ENCODE measurements around the gene NRXN3.

NRXN3 gene

GRCh38 chr14:78220273-78220672 lies 50.1 kb downstream of the NRXN3 start:
- CTCF ChIA-PET: no interaction called here
- POLR2A ChIA-PET: no interaction called here

DNA sequence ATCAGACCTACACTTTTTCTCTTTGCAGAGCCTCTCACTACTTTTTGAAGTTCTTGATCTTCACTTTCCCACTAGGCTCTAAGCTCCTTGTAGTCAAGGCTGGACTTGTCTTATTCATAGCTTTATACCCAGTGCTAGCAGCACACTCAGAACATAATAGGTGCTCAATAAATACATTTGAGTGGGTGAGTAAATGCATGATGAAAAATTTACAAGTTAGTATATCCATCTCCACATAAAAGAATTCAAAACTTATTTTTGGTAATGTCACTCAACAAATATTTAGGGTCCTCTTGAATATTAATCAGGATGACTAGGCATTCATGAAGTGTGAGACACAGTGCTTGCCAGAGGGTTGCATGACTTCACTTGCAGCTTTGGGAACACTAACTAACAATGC lies 52.6 kb downstream of the NRXN3 start:
- ChIA-PET CTCF (no interaction called here), POLR2A (no interaction called here)
- no peak overlapping the region for H3K4me3 ChIP-seq (ENCODE audit: low read depth, low read length)
- TF ChIP-seq, protein P1, sequence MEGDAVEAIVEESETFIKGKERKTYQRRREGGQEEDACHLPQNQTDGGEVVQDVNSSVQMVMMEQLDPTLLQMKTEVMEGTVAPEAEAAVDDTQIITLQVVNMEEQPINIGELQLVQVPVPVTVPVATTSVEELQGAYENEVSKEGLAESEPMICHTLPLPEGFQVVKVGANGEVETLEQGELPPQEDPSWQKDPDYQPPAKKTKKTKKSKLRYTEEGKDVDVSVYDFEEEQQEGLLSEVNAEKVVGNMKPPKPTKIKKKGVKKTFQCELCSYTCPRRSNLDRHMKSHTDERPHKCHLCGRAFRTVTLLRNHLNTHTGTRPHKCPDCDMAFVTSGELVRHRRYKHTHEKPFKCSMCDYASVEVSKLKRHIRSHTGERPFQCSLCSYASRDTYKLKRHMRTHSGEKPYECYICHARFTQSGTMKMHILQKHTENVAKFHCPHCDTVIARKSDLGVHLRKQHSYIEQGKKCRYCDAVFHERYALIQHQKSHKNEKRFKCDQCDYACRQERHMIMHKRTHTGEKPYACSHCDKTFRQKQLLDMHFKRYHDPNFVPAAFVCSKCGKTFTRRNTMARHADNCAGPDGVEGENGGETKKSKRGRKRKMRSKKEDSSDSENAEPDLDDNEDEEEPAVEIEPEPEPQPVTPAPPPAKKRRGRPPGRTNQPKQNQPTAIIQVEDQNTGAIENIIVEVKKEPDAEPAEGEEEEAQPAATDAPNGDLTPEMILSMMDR (IDR thresholded peaks at IDR 0.05; ENCODE audit: insufficient read depth, low read length, missing control alignments): no peak
- DNase-seq (ENCODE audit: low read depth, low spot score): no peak

More at GRCh38 chr14:78220273-78220672, 50.1 kb downstream of the NRXN3 start:
- H3K4me3 ChIP-seq (ENCODE audit: low read depth, low read length): no peak overlapping the region
- TF ChIP-seq, protein P1 (IDR thresholded peaks at IDR 0.05; ENCODE audit: insufficient read depth, low read length, missing control alignments): no peak
- DNase-seq (ENCODE audit: low read depth, low spot score): no peak

DNA sequence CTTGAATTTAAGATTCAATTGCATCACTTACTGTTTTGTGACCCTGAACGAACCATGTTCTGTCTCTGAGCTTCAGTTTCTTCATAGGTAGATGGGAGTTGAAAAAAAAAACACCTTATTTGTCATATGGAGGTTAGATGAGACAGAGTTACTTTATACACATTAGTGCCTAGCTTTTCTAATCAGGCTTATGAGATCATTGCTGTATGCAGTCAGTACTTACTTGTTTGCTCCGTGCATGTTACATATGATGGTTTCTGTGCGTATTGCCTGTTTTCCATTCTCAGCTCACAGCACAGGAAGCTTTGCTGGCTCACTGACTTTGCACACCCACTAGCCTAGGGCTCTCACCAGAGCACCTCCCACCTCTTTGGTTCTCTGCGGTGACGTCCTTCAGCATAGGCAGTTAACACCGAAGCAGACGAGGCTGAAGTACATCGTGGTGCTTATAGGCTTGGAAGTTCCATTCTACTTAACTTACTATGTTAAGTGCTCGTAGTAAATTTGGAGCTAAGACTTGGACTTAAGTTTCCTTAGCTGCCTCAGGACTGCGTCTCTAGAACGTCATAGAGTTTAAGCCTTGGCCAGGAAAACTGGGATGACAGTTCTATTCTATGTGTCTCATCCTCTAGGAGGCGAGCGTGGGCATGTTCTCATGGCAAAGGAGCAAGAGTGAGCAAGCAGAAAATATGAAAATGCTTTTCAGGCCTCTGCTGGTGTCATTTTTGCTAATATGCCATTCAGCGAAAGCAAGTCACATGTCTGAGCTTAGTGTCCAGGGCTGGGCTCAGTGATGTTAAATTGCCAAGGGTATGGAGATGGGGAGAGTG lies 57.3 kb downstream of the NRXN3 start:
- DNase-seq (ENCODE audit: low read depth, low spot score): no peak
- ChIA-PET CTCF (no interaction called here), POLR2A (no interaction called here)
- TF ChIP-seq, protein P1 (IDR thresholded peaks at IDR 0.05; ENCODE audit: insufficient read depth, low read length, missing control alignments): no peak
- H3K4me3 ChIP-seq (ENCODE audit: low read depth, low read length): no peak overlapping the region

- ChIA-PET POLR2A (no interaction called here), CTCF (no interaction called here)
- TF ChIP-seq, protein P1 (IDR thresholded peaks at IDR 0.05; ENCODE audit: insufficient read depth, low read length, missing control alignments): no peak
- no peak for DNase-seq (ENCODE audit: low read depth, low spot score)
- no peak overlapping the region for H3K4me3 ChIP-seq (ENCODE audit: low read depth, low read length)
These were observed 58.6 kb downstream of the NRXN3 start for GRCh38 chr14:78228702-78229327.

GRCh38 chr14:78232231-78233000 lies 62.2 kb downstream of the NRXN3 start:
- ChIA-PET POLR2A (no interaction called here), CTCF (no interaction called here)
- TF ChIP-seq, protein P1 (IDR thresholded peaks at IDR 0.05; ENCODE audit: insufficient read depth, low read length, missing control alignments): no peak
- H3K4me3 ChIP-seq (ENCODE audit: low read depth, low read length): no peak overlapping the region
- no peak for DNase-seq (ENCODE audit: low read depth, low spot score)

- CTCF ChIA-PET: no interaction called here
- no peak for DNase-seq (ENCODE audit: low read depth, low spot score)
- TF ChIP-seq, protein P1 (IDR thresholded peaks at IDR 0.05; ENCODE audit: insufficient read depth, low read length, missing control alignments): no peak
- POLR2A ChIA-PET: no interaction called here
- H3K4me3 ChIP-seq (ENCODE audit: low read depth, low read length): no peak overlapping the region
These were observed 68.0 kb downstream of the NRXN3 start for GRCh38 chr14:78238141-78238540.
